Bone marrow (tissue), 2 donors: ENCODE results near the gene LDB1.
A peak's percentile ranks its signal among the peaks of the same experiment; 100 is the strongest.

Experiments used
- DNase-seq, 2 donors: peaks; one replicate each; lab custom pipeline; 2025; lab: John Stamatoyannopoulos, UW

The LDB1 gene

GRCh38 chr10:102135956-102136526, 15.9 kb upstream of the LDB1 start:
- DNase-seq = no peak

GRCh38 chr10:102134416-102134815, 14.2 kb upstream of the LDB1 start:
- no peak for DNase-seq

DNA sequence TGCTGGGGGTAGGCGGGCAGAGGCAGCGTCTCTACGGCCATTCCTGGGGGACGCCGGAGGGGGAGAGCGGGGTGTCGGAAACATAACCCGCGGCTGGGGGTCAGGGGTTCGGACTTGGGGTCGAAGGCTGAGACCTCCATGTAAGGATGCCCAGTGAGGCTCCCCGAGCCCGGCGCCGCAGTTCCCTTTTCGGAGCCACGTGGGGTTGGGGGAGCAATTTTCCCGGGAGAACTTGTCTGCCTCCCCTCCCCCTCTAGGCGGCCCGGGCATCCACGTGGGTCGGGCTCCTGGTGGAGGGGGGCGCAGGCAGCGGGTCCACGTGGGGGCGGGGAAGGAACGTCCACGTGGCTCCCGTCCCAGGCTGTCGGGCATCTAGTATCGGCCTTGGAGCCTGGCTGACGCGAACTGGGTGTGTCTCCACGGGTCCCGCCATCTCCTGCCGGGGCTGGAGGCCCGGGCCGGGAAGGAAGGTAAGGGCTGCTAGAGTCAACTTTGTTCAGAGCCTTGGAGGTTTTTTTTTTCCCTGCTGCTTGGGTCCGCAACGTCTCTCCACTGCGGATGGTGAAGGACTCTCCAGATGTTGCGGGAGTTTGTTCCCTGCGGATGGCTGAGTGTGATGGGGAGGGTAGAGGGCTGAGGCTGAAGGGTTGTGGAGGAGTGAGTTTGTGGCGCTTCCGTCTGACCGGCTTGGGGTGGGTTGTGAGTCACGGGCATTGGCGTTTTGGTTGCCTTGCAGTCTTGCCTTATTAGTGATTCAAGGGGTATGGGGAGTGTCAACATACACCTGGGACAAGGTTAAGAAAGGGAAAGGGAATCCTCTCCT, 13.4 kb upstream of the LDB1 start:
- peak; percentile 28 to 51 for DNase-seq

DNA sequence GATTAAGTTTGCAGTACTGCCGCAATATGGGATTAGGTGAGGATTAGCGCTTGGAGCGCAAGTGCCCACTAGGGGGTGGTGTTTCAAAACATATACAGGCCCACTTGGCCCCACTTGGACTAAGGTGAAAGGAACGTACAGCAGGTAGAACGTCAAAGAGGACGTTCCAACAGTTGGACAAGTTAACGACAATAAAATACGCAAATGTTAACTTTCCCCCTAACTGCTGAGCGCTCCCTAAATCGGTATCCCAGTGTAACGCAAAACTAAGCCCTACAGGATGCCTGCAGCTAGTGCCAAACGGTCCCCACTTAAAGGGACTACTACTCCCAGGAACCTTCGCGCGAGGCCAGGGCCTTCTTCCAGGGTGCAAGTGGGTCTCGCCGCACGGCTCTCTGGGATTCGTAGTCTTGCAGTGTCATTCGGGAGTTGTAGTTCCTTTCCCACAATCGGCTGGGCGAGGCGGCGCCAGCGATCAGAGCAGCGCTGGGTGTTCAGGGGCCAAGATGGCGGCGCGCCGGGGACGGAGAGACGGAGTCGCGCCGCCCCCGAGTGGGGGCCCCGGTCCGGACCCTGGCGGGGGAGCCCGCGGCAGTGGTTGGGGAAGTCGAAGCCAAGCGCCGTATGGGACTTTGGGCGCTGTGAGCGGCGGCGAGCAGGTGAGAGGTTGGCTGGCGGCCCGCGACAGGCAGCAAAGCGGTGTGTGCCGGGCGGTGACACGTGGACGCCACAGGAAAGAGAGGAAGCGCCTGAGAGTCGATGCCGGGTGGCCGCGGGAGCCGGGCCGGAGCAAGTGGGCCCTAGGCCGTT, 12.6 kb upstream of the LDB1 start, which contains the start of gene PPRC1:
TSS of gene PPRC1 (plus strand) at position 478 of the 810 bp plus-strand sequence. CDS start at position 507, 29 bp downstream.
- DNase-seq = peak; percentile 95 to 100

- no peak for DNase-seq
Observed at GRCh38 chr10:102132193-102132562, 12.0 kb upstream of the LDB1 start.

DNA sequence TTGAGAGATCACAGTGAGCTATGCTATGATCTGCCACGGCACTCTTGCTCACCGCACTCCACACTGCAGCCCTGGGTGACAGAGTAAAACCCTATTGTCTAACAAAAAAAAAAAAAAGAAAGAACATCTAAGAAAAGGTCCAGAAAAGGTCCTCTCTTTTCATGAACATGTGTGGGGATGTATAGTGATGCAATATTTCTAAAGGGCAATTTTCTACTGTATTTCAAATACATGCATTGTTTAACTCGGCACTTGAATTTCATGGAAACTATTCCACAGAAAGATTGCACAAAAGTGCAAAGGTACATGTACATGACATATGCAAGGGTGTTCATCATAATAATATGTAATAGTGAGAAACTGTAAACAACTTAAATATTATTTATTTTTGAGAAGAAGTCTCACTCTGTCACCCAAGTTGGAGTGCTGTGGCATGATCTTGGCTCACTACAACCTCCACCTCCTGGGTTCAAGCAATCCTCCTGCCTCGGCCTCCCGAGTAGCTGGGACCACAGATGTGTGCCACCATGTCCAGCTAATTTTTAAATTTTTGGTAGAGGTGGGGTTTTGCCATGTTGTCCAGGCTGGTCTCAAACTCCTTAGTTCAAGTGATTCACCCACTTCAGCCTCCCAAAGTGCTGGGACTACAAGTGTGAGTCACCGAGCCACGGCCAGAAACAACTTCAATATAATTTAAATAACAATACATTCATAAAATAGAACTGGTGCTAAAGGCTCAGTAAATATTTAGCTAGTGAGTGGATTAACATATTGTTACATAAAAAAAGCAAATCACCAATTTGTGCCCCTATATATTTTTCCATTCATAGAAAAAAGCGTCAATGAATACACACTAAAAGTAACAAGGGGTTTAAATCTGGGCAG, 11.4 kb upstream of the LDB1 start:
- DNase-seq = no peak

- DNase-seq = no peak
Observed at GRCh38 chr10:102123223-102123622, 3.1 kb upstream of the LDB1 start.

DNA sequence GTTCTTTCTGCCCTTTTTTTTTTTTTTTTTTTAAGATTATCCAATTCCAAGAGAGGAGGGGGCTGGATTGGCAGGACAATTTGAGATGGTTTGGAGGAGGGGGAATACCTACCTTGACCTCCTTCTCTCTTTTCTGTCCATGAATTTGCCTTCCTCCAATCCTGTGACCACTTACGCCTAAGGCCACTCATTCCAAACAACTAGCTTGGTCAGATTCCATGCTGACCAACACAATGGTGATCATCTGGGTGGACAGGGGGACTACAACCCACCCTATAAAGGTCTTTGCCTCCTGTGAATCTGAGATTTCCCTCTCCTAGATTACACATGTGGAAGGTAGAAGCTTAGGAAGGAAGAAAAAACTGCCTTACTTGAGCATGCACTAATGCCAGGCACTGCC, 2.3 kb upstream of the LDB1 start:
- DNase-seq = no peak

DNA sequence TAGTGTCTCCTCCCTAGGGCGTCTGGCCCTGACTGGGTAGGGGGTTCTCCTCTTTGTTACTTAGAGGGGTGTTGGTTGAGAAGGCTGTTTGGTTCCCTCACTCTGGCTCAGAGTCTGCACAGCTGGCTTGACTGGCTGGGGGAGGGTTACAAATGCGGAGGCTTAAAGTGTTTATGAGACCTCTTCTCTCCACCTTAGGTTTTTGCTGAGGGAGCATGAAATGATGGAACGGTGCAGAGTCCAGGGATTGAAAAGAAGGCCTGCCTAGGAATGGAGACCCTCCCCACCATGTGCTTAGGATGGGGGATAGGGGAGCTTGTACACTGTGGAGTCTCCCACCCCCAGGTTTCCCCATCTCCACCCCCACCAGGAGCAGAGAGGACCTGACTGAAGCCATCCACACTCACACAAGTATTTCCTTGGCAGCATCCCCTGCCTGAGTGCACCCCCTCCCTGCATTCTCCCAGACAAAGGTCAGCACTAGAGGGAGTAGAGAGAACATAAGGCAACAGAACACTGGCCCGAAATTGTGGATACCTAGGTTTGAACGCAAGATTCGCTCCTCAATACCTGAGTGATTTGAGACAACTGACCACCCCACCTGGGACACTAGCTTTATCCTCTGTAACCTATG, 1.7 kb upstream of the LDB1 start:
- DNase-seq = no peak

- DNase-seq = peak; percentile 27 to 34
Observed at GRCh38 chr10:102120991-102121738, 997 bp upstream of the LDB1 start.

DNA sequence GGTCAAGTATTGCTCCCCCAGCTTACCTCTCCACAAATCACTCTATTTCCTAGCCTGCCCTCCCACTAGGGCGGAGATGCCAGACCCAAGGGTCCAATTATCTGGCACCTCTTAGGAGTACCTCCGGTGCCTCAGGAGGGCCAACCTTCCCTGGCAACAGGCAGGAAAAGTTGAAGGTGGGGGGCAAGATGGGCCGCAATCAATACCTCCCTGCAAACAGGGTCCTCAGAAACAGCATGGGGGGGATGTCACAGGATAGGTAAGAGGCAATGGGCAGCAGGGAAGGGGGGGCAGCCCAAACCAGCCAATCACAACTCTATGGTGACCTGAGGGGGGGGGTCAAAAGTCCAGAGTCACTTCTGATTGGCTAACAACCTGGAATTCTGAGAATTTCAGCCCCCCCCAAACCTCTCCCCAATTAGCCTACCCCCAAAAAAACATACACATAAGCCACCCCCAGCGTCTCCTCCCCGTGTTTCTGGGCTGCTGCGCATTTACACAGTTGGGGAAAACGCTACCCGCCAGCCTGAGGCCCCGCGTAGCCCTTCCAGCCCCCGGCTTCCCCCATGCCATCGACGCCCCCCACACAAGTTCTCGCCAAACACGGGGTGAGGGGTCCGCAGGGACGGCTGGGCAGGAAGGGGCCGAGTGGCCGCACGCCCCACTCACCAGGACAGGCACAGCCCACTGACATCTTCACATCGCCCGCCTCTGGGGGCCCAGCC, 589 bp downstream of the LDB1 start:
- DNase-seq = peak in 1 of 2 donors; percentile 18

- no peak for DNase-seq
Observed at GRCh38 chr10:102118867-102119266, 1.3 kb downstream of the LDB1 start.

- DNase-seq = peak in 1 of 2 donors; percentile 54
Observed at GRCh38 chr10:102117391-102118159, 2.6 kb downstream of the LDB1 start.

- no peak for DNase-seq
Observed at GRCh38 chr10:102116656-102117055, 3.5 kb downstream of the LDB1 start.

DNA sequence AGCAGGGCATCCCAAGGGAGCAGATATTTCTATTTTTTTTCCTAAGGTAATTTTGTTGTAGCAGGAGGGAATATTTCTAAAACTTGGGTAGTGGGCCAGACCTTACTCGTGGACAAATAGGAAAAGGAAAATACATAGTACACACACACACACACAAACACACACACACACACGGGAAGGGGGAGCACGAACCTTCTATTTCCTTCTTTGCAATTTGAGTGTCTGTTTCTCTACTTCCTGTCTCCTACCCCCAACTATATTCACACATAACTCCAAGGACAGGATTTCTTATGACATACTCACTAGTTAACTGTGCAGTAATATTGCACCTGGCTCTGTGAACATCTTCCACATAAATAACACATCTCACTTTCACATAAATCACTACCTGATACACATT, 4.4 kb downstream of the LDB1 start:
- peak in 1 of 2 donors; percentile 66 for DNase-seq

DNA sequence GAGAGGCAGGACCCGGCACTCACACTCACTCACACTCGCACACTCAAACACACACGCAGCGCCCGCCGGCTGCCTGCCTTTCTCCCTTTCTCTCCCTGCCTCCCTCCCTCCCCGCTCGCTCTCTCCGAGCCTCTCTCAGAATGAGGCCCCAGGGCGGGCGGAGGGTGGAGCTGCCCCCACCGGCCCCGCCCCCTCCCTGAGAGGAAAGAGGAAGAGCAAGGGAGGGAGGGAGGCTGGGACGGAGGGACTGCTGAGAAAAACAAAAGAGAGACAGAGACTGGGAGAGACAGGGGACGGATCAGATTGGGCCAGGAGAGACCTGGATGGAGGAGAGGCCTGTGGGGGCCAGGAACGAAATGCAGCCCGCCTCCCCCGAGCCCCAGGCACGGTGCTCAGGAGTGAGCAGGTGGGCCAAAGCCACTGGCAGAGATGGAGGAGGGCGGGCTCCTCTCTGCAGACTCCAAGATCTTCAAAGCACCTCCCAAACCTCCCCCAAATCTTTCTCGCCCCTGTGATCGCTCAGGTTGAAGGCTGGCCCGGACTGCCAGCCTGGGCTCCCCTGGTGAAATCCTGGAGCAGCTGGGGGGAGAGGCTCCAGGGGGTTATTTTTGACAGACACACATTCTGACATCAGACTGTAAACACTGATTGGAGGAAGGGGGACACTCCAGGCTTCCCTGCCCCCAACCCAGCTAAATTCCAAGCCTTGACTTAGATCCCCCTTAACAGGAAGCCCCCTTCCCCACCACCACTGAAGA, 5.1 kb downstream of the LDB1 start:
- peak; percentile 65 to 87 for DNase-seq

DNA sequence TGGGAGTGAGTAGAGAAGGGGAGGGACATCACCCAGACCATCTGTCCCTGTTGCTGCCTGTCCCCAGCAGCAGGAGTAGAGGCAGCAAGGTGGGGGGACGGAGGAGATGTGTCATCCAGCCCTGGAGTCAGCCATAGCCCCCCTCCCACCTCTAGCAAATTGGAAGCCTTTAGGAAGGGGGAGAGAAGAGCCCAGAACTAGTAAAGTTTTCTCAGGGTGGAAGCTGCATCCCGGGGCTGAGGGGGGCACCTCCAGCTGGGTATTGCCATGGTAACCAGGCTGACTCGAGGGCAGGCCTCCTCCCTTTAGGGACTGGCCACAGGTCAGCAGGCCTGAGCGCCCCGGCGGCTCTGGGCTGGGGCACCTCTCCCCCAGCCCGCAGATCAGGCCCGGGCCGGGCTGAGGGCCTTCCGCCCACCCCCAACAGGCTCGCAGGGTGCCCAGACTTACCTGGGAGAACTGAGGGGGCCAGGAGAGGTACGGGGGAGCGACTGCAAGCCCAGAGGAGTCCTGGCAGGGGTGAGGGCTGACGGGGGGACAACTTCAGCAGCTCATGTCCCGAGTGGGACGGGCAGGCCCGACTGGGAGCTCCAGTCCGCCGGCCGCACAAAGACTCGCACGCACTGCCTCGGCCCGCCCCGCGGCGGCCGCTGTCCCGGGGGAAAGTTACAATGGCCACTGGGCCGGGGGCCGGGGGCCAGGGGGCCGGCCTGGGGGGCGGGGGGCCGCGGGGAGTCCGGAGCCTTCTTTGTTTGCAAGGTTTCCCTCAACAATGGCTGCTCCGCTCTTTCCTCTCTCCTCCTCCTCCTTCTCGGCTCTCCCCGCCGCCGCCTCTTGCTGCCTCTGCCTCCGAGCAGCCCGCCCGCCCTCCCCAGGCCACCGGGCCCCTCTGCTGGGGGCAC, 6.0 kb downstream of the LDB1 start:
- DNase-seq = peak in 1 of 2 donors; percentile 61
